HepG2 (cell line): Measurements from ENCODE around the gene CHRNB1. TPM values are rescaled to one million over a fixed set of nuclear protein-coding genes. Genes with fewer than 3 reads are reported as not detected.

Experiments
- ARID5B ChIP-seq: IDR thresholded peaks from 2 replicates; pipeline ENCODE4 v1.4.0; 2020; ENCODE audit warnings: mild to moderate bottlenecking, missing genetic modification reagents
- HNRNPL ChIP-seq: fragments of 200-400 bp; formaldehyde crosslinking; IDR thresholded peaks from 2 replicates; pipeline ENCODE4 v1.6.1; 2017; ENCODE audit warnings: mild to moderate bottlenecking, low read depth, low read length
- KLF15 ChIP-seq: sonication (generic); formaldehyde crosslinking; IDR thresholded peaks from 2 replicates; pipeline ENCODE4 v1.8.1; 2023; ENCODE audit warnings: borderline replicate concordance, mild to moderate bottlenecking, inconsistent platforms, missing genetic modification reagents, mixed read lengths
- MAFG ChIP-seq: sonication (generic); formaldehyde crosslinking; IDR thresholded peaks from 2 replicates; pipeline ENCODE4 v1.5.1; 2020; ENCODE audit warnings: mild to moderate bottlenecking, missing genetic modification reagents
- NFATC3 ChIP-seq: sonication (generic); formaldehyde crosslinking; IDR thresholded peaks from 2 replicates; pipeline ENCODE4 v1.5.1; 2020; ENCODE audit warnings: mild to moderate bottlenecking, missing genetic modification reagents
- NFIC ChIP-seq: IDR thresholded peaks from 2 replicates; pipeline ENCODE4 v1.6.1; 2012; ENCODE audit warnings: mild to moderate bottlenecking, low read length, inconsistent platforms
- NFRKB ChIP-seq: fragments of 450-650 bp; IDR thresholded peaks from 2 replicates; pipeline ENCODE4 v1.6.1; 2017
- NKX3-1 ChIP-seq: sonication (generic); formaldehyde crosslinking; IDR thresholded peaks from 2 replicates; pipeline ENCODE4 v1.5.0; 2020; ENCODE audit warnings: missing genetic modification reagents
- POLR2G ChIP-seq: fragments of 200-400 bp; formaldehyde crosslinking; IDR thresholded peaks from 2 replicates; pipeline ENCODE4 v1.6.1; 2018; ENCODE audit warnings: mild to moderate bottlenecking, low read depth, low read length, moderate library complexity
- SIN3A ChIP-seq: IDR thresholded peaks from 2 replicates; pipeline ENCODE4 v1.6.1; 2011; ENCODE audit warnings: low read depth, mild to moderate bottlenecking, control low read depth, low read length, borderline replicate concordance
- SP4 ChIP-seq: sonication (generic); formaldehyde crosslinking; IDR thresholded peaks from 2 replicates; pipeline ENCODE4 v1.8.1; 2023; ENCODE audit warnings: mild to moderate bottlenecking, missing genetic modification reagents
- TOE1 ChIP-seq: sonication (generic); formaldehyde crosslinking; IDR thresholded peaks from 2 replicates; pipeline ENCODE4 v1.4.0; 2020; ENCODE audit warnings: mild to moderate bottlenecking, missing genetic modification reagents
- U2AF1 ChIP-seq: fragments of 200-400 bp; formaldehyde crosslinking; optimal IDR thresholded peaks from 2 replicates; pipeline ENCODE3; 2017; ENCODE audit warnings: mild to moderate bottlenecking, low read depth, low read length
- ZBTB21 ChIP-seq: sonication (generic); formaldehyde crosslinking; IDR thresholded peaks from 2 replicates; pipeline ENCODE4 v1.4.0; 2020; ENCODE audit warnings: missing genetic modification reagents
- ZBTB7B ChIP-seq: sonication (generic); formaldehyde crosslinking; IDR thresholded peaks from 2 replicates; pipeline ENCODE4 v1.4.0; 2020; ENCODE audit warnings: missing genetic modification reagents
- ZNF143 ChIP-seq: sonication (generic); formaldehyde crosslinking; IDR thresholded peaks from 2 replicates; pipeline ENCODE4 v1.4.0; 2020; ENCODE audit warnings: missing genetic modification reagents
- ZNF275 ChIP-seq: sonication (generic); formaldehyde crosslinking; IDR thresholded peaks from 2 replicates; pipeline ENCODE4 v1.8.0; 2022; ENCODE audit warnings: missing genetic modification reagents, mild to moderate bottlenecking, inconsistent platforms, borderline replicate concordance
- ZNF331 ChIP-seq: sonication (generic); formaldehyde crosslinking; IDR thresholded peaks from 2 replicates; pipeline ENCODE4 v1.4.0; 2020; ENCODE audit warnings: missing genetic modification reagents
- ZNF563 ChIP-seq: sonication (generic); formaldehyde crosslinking; IDR thresholded peaks from 2 replicates; pipeline ENCODE4 v1.8.0; 2022; ENCODE audit warnings: mild to moderate bottlenecking, moderate library complexity, missing genetic modification reagents
- ZNF570 ChIP-seq: sonication (generic); formaldehyde crosslinking; IDR thresholded peaks from 2 replicates; pipeline ENCODE4 v1.4.0; 2020; ENCODE audit warnings: mild to moderate bottlenecking, missing genetic modification reagents, borderline replicate concordance
- ZNF615 ChIP-seq: sonication (generic); formaldehyde crosslinking; IDR thresholded peaks from 2 replicates; pipeline ENCODE4 v1.5.0; 2020; ENCODE audit warnings: mild to moderate bottlenecking, missing genetic modification reagents, borderline replicate concordance
- ZNF775 ChIP-seq: sonication (generic); formaldehyde crosslinking; IDR thresholded peaks from 2 replicates; pipeline ENCODE4 v1.4.0; 2020; ENCODE audit warnings: missing genetic modification reagents, mild to moderate bottlenecking, moderate library complexity, borderline replicate concordance
- ZNF780A ChIP-seq: sonication (generic); formaldehyde crosslinking; IDR thresholded peaks from 2 replicates; pipeline ENCODE4 v1.8.0; 2022; ENCODE audit warnings: mild to moderate bottlenecking, missing genetic modification reagents, moderate library complexity
- ZNF816 ChIP-seq: sonication (generic); formaldehyde crosslinking; IDR thresholded peaks from 2 replicates; pipeline ENCODE4 v1.8.0; 2022; ENCODE audit warnings: missing genetic modification reagents, mild to moderate bottlenecking, borderline replicate concordance
- ZNF883 ChIP-seq: sonication (generic); formaldehyde crosslinking; IDR thresholded peaks from 2 replicates; pipeline ENCODE4 v1.5.1; 2020; ENCODE audit warnings: mild to moderate bottlenecking, missing genetic modification reagents; ENCODE audit errors: not compliant biosample characterization
- polyA plus RNA-seq, 8 experiments: library from polyadenylated mRNA; depleted of rRNA in 3 of 8; stranded (reverse) in 7 of 8; unstranded in 1 of 8; fragments of >200 nt; fragmentation: Illumina TruSeq in 4 of 8; extraction: Trizol in 4 of 8; gene quantifications; 2 replicates each; pipeline versions ENCODE4 v1.2.1 to v1.2.3, GENCODE V29; 2011 to 2016; ENCODE audit warnings: low read depth in 4 of 8, missing spikeins in 1 of 8, mixed read lengths in 1 of 8; ENCODE audit not compliant: insufficient read depth in 1 of 8
- total RNA-seq, 5 experiments: library from RNA; depleted of rRNA; stranded (reverse); fragments of >200 nt; fragmentation: Illumina TruSeq; extraction: Trizol; gene quantifications; 2 replicates each; pipeline ENCODE4 v1.2.3, GENCODE V29; 2016; ENCODE audit warnings: low read depth in 1 of 5

The CHRNB1 gene
- total and polyA plus RNA-seq, 2 of the 13 experiments (the other 11 are each of a cell fraction or from before 2014, with no cell fraction given) = 5.4 to 33.7 TPM

GRCh38 chr17:7484067-7484918, 39.4 kb downstream of the CHRNB1 start, which contains the start of gene POLR2A (continued):
- TF ChIP-seq POLR2G (peak; percentile 100), U2AF1 (no peak), ZNF563 (CRISPR knock-in tag) (peak; percentile 85), ZBTB21 (CRISPR knock-in tag) (peak; percentile 55), ZNF816 (CRISPR knock-in tag) (peak; percentile 58; the same call in 1 of the 2 replicates), ZNF615 (CRISPR knock-in tag) (peak; percentile 35; the same call in 1 of the 2 replicates), MAFG (CRISPR knock-in tag) (no peak), ZNF275 (CRISPR knock-in tag) (no peak), ZNF570 (CRISPR knock-in tag) (peak; percentile 60; the same call in 1 of the 2 replicates), ZNF143 (CRISPR knock-in tag) (peak; percentile 86), ZNF883 (CRISPR knock-in tag) (no peak), ARID5B (CRISPR knock-in tag) (peak; percentile 45), TOE1 (CRISPR knock-in tag) (peak; percentile 59; the same call in 1 of the 2 replicates), ZNF775 (no peak), SP4 (CRISPR knock-in tag) (peak; percentile 70), ZNF780A (CRISPR knock-in tag) (0 out of 2 replicates have a peak, but pooled peaks have one; percentile 10), NKX3-1 (CRISPR knock-in tag) (peak; percentile 98), NFIC (peak; percentile 76; the same call in 1 of the 2 replicates), KLF15 (CRISPR knock-in tag) (peak; percentile 72), SIN3A (peak; percentile 90; the same call in 1 of the 2 replicates), ZNF331 (CRISPR knock-in tag) (peak; percentile 92), NFATC3 (CRISPR knock-in tag) (no peak), HNRNPL (peak; percentile 66), ZBTB7B (no peak; the same call in none of the 2 replicates), NFRKB (no peak)
